ENCODE data around the gene KCTD1.

Gene KCTD1

GRCh38 chr18:26482569-26482968, 65.8 kb downstream of the KCTD1 start:
- no peak for DNase-seq (ENCODE audit: low read depth in 2 of 2)

DNA sequence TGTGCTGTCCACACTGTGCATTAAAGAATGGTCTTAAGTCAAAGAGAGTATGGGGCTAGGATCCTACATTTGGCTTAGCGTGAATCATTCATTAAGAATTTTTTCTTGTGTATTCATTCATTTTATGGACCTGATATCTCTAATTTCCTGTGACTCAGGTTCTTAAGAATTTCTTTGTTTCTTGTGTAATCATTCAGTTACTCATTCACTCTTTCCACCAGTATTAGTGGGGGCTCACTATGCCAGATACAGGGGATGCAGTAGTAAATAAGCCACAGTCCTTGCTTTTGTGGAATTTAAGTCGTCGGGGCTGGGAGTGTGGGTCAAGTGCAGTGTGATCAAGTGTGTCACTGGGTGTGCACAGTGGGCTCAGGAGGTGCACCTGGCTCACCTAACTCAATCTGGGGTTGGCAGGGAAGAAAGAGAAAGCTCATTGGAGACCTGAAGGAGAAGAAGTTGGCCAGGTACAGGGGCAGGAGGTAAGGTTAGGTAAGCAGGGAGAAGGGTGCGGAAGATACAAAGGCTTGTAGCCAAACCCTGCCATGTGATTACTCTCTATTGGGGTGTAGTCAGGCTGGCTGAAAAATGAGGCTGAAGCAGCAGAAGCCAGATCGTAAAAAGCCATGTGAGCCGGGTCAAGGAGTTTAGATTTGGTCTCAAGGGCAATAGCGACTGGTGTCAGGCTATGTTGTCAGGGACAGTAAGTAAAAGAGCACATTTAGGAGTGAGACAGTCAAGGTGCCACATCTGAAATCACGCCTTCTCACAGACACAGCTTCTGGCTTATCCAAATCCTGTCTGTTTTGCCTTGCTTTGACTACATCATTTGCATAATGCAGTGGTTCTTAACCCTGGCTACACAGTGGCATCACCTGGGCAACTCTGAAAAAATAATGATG, 67.2 kb downstream of the KCTD1 start:
- DNase-seq (ENCODE audit: low read depth in 2 of 2) = no peak

DNA sequence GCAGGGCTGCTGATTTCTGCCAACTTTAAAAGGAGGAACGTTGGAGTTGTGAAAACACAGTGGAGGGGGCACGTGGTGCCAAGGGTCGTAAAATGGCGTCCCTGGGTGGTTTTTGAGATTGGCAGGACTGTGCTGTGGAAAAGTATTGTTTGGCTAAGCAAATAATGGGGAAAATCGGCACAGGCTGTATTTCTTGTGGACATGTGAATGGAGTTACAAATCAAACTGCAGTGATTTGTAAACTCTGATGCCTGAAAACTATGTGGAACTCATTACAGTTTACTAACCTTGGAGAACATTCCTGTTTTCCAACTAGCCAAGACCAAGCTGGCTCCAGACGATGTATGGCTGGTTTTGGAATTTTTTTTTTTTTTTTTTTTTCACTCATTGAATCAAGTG, 68.7 kb downstream of the KCTD1 start:
- DNase-seq (ENCODE audit: low read depth in 2 of 2) = no peak

DNA sequence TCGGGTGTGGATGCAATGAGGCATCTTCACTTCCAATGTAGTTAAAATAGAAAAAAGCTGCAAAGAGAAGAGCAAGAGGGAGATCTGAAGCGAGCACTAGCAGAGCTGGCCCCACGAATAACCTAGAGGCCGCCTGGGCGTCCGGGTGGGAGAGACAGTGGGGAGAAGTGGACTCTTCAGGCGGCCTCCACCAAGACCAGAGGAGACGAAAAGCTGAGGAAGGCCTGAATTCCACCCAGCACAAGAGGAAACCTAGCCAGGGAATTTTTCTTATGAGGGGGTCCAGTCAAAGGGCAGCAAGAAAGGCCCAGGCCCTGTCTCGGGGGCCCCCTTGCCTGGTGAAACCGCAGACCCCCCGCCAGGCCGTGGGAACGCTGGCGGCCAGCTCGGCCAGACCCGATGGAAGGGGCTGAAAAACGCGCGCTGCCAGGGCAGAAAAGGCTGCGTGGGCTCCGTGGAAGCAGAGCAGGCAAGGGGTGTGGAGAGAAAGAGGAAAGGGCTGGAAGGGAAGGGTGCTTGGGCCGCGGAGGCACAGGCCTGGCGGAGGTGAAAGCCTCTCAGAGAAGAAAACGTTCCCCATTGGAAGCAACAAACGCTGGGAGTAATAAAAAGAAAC, 69.2 kb downstream of the KCTD1 start:
- DNase-seq (ENCODE audit: low read depth in 2 of 2) = no peak

- no peak for DNase-seq (ENCODE audit: low read depth in 2 of 2)
These were observed 70.4 kb downstream of the KCTD1 start for GRCh38 chr18:26477828-26478466.

GRCh38 chr18:26476697-26477096, 71.7 kb downstream of the KCTD1 start:
- DNase-seq (ENCODE audit: low read depth in 2 of 2) = no peak

DNA sequence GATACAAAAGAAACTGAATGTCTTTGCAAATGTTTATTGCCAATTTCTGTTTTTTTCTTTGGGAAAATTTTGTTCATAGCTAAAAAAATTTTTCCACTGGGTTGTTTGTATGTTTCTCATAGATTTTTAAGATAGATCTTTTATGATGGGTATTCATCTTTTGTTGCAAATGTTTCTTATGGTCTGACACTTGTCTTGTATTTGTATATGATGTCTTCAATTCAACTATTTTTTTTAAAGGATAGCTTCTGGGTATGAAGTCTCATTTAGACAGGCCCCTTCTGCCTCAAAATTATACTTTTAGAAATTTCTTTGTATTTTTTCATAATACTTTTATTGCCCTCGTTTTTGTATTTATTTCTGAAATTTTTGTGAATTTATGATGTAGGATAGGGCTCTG, 73.8 kb downstream of the KCTD1 start:
- no peak for DNase-seq (ENCODE audit: low read depth in 2 of 2)

DNA sequence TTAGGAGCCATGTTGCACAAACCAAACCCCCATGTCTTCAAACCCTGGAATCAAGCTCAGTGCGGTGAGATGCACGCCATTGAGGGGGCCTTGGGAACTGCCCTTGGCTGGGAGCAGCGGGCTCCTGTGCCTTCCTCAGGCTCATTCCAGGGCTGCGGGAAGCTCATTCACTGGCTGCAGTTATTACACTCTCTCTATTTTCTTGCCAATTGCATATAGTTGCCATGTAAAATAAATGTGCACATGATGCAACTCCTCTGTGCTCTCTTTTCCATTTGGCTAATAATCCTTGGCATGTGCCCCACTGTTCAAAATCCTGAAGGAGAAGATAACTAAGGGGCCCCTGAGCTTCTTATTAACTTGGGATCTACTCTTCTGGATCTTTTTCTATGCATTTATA, 74.7 kb downstream of the KCTD1 start:
- no peak for DNase-seq (ENCODE audit: low read depth in 2 of 2)

- no peak for DNase-seq (ENCODE audit: low read depth in 2 of 2)
These were observed 76.5 kb downstream of the KCTD1 start for GRCh38 chr18:26471826-26472225.

- DNase-seq (ENCODE audit: low read depth in 2 of 2) = no peak
These were observed 77.3 kb downstream of the KCTD1 start for GRCh38 chr18:26471027-26471426.

DNA sequence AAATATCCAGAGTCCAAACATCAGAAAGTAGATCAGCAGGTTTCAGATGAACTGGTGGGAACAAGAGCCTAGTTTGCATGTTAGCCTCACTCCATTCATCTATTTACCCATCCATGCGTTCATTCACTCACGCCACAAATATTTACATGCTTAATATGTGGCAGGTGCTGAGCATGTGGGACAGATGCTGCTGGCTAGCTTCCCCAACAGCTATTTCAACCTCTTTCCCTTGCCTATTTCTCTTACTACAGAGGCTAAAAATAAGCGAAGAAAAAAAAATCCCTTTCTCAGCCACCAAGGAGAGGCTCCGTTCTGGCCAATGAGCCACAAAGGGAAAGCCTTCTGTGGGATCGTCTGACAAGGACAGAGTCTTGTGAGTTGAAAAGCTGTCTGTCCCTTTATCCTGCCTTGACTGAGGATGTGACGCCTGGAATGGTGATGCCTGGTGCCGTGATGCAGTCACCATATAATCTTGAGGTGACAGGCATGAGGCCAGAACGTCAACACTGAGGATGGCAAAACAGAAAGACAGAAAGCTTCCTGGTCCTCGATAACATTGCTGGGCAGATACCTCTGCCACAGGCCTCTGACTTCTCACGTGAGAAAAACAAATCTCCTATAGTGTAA, 78.2 kb downstream of the KCTD1 start:
- DNase-seq (ENCODE audit: low read depth in 2 of 2) = no peak

GRCh38 chr18:26468931-26469340, 79.4 kb downstream of the KCTD1 start:
- no peak for DNase-seq (ENCODE audit: low read depth in 2 of 2)

DNA sequence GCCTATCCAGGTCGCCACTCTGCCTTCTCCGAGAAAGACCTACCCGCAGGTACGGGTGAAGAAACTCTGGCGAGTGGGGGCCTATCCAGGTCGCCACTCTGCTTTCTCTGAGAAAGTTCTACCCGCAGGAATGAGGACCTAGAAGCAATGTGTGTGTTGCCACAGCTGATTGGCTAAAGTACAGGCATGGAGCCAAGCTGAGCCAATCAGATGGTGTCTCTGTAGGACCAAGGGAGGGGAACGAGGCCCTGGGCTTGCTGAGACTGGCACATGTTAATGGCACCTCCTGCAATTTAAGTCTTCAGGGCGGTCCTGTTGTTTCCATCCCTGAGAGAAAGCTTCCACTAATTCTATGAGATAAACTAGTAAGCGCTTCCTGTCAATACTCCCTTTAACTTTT, 82.3 kb downstream of the KCTD1 start:
- DNase-seq (ENCODE audit: low read depth in 2 of 2) = no peak

DNA sequence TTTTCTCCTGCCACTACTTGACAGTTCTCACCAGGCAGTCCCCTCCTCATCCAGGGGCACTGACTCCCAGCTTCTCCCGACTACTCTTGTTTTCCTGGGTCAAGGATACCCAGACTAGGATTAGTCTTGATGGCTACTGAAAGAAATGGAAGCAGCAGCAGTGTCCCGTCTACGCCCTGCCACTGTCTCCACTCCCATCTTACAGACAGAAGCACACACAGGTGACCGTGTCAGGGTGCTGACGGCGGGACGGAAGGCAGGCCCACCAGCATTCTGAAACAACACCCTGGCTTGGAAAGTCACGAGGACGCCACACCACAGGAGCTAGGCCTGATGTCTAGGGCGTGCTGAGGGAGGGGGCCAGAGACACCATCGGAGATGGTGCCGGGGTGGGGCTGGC, 82.9 kb downstream of the KCTD1 start:
- DNase-seq (ENCODE audit: low read depth in 2 of 2) = no peak

- DNase-seq (ENCODE audit: low read depth in 2 of 2) = no peak
These were observed 84.0 kb downstream of the KCTD1 start for GRCh38 chr18:26464128-26465011.

DNA sequence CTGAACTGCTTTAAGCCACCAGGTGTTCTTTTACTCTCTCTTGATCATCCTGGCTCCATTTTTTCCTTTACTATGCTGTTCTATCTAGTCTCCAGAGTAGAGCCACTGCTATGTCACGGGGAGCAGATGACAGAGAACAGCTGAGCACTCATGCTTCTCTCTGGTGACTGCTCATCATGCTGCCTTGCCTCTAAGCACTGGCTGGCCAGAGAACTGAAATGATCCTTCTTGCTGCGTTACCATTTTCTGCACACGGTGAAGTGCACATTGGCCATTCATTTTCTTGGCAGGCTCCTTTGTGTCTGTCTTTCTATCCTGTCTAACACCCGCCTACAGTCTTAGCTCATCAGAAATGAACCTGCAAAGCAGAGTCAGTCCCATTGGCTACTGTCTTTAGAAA, 86.0 kb downstream of the KCTD1 start:
- no peak for DNase-seq (ENCODE audit: low read depth in 2 of 2)

GRCh38 chr18:26461405-26461804, 86.9 kb downstream of the KCTD1 start:
- no peak for DNase-seq (ENCODE audit: low read depth in 2 of 2)

DNA sequence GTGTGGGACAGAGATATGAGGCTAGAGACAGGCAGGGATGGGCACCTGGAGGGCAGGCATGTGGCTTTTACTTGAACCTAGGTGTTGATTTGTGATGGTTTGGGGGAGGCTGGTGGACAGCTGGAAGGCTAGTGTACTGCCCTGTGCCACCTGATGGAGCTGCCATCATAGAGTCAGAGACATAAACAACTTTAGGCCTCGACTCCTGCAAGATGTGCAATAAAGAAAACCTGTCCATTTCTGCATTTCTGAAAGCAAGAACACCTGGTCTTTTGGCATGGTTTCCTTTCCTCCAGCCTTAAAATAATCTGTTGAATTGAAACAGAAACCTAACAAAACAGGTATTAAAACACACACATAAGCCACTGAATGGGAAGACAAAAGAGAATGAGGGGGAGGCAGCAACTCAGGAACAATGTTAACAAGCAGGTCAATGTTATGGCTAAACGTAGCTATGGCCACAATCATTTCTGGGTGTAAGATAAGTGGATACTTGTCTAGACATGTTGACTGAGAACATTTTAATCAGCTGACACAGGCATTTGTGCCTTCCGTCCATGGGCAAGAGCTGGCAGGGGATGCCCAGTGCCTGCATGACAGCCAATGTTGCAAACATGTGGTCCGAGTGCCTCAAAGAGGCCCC, 87.8 kb downstream of the KCTD1 start:
- no peak for DNase-seq (ENCODE audit: low read depth in 2 of 2)

GRCh38 chr18:26459884-26460283, 88.5 kb downstream of the KCTD1 start:
- no peak for DNase-seq (ENCODE audit: low read depth in 2 of 2)

- no peak for DNase-seq (ENCODE audit: low read depth in 2 of 2)
These were observed 89.0 kb downstream of the KCTD1 start for GRCh38 chr18:26459340-26459739.
